ENCODE measurements around the gene PACS2. TPM values are rescaled to one million over a fixed set of nuclear protein-coding genes. Genes with fewer than 3 reads are reported as not detected.

Gene PACS2
- total RNA-seq, 1 experiment from 2014 or later, result 72.5 TPM

DNA sequence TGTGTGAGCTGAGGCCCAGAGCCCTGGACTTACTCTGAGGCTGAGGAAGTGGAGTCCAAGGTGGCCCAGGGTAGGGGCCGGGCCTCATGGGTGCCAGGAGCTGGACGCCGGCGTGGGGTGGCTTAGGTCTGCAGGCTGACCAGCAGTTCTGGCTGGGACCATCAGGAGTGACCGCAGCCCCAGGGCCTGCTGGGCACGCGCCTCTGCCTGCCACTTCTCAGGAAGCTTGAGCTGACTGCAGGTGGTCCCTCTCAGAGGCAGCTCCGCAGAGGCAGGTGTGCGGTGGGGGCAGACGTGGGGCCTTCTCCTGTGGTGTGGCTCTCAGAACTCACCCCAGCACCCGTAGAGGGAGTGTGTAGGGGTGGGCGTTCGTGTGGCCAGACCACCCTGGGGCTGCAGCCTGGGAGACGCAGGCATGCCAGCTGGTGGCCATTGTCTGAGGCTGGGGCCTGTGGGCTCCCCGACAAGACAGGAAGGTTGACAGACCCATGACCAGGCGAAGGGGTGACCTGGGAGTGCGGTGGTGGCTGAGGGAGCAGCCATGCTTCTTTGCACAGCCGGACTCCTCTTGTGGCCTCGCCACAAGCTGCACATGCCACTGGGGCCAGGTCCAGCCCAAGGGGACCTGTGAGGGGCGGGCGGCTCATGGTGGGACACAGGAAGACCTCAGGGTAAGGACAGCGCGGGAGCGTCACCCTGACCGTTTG, 43.7 kb downstream of the PACS2 start:
- H3K36me3 Mint-ChIP-seq (ENCODE audit: insufficient read depth in 1 of 3, low read depth in 3 of 3), result peaks cover 8 to 18% (median 11%) of the 10 kb centered on the region in 3 experiments
- H3K14ac ChIP-seq (ENCODE audit: insufficient read depth, low read length), result no peak overlapping the region
- no peak overlapping the region for H2AK5ac ChIP-seq (ENCODE audit: insufficient read length, low read length)
- no peak overlapping the region for H2BK15ac ChIP-seq (ENCODE audit: low read depth, low read length)
- DNase-seq, result no peak
- no peak overlapping the region for H2BK120ac ChIP-seq (ENCODE audit: low read depth, low read length, poor library complexity, severe bottlenecking)
- H2BK20ac ChIP-seq (ENCODE audit: low read depth, low read length, poor library complexity, severe bottlenecking), result no peak overlapping the region
- no peaks in the 10 kb centered on the region for H3K79me1 ChIP-seq (ENCODE audit: insufficient read depth, low read depth, low read length, poor library complexity, severe bottlenecking)
- no peaks in the 10 kb centered on the region for H3K9me3 Mint-ChIP-seq
- H2AFZ ChIP-seq (ENCODE audit: low read length), result no peak overlapping the region
- no peak overlapping the region for H2BK5ac ChIP-seq (ENCODE audit: insufficient read length, low read length)
- H4K91ac ChIP-seq (ENCODE audit: insufficient read length, low read depth, low read length), result no peak overlapping the region
- H2BK12ac ChIP-seq (ENCODE audit: insufficient read length, low read depth, low read length), result no peak overlapping the region
- TF ChIP-seq, protein P1, sequence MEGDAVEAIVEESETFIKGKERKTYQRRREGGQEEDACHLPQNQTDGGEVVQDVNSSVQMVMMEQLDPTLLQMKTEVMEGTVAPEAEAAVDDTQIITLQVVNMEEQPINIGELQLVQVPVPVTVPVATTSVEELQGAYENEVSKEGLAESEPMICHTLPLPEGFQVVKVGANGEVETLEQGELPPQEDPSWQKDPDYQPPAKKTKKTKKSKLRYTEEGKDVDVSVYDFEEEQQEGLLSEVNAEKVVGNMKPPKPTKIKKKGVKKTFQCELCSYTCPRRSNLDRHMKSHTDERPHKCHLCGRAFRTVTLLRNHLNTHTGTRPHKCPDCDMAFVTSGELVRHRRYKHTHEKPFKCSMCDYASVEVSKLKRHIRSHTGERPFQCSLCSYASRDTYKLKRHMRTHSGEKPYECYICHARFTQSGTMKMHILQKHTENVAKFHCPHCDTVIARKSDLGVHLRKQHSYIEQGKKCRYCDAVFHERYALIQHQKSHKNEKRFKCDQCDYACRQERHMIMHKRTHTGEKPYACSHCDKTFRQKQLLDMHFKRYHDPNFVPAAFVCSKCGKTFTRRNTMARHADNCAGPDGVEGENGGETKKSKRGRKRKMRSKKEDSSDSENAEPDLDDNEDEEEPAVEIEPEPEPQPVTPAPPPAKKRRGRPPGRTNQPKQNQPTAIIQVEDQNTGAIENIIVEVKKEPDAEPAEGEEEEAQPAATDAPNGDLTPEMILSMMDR (conservative IDR thresholded peaks at IDR 0.05), result no peak
- H4K20me1 ChIP-seq (ENCODE audit: control insufficient read depth, insufficient read depth, insufficient read length), result peaks cover 4% of the 10 kb centered on the region
- no peak overlapping the region for H3K23ac ChIP-seq (ENCODE audit: insufficient read length, low read depth, low read length)
- no peak overlapping the region for H3K56ac ChIP-seq (ENCODE audit: insufficient read length, low read depth, low read length)
- H3K27me3 ChIP-seq (ENCODE audit: insufficient read depth, low read length), result no peaks in the 10 kb centered on the region
- H3K9ac ChIP-seq (ENCODE audit: extremely low read depth, insufficient read length, low read length), result no peak overlapping the region
- H3K4me3 Mint-ChIP-seq, result no peak overlapping the region
- H3K4ac ChIP-seq (ENCODE audit: low read depth, low read length), result no peak overlapping the region
- H3T11ph ChIP-seq (ENCODE audit: low read length), result no peak overlapping the region
- H3K18ac ChIP-seq (ENCODE audit: insufficient read length, low read depth, low read length), result no peak overlapping the region
- no CpG with 5 or more reads among the region's 25 CpGs for WGBS (ENCODE audit: extremely low coverage, insufficient read length, low lambda C conversion rate)
- no peaks in the 10 kb centered on the region for H3K9me3 ChIP-seq (ENCODE audit: control insufficient read depth, low read depth, low read length)
- H3K27me3 Mint-ChIP-seq (ENCODE audit: low read depth), result peaks cover 6% of the 10 kb centered on the region
- no peaks in the 10 kb centered on the region for H3K79me2 ChIP-seq (ENCODE audit: insufficient read depth, low read length)
- no peak overlapping the region for H4K8ac ChIP-seq (replicated peaks; ENCODE audit: insufficient read length, low read depth, low read length)
- H3K4me2 ChIP-seq (ENCODE audit: insufficient read depth, insufficient read length, low read length), result no peak overlapping the region
- no peaks in the 10 kb centered on the region for H3K23me2 ChIP-seq (ENCODE audit: insufficient read length, low read depth, low read length, poor library complexity, severe bottlenecking)
- H4K5ac ChIP-seq (ENCODE audit: insufficient read length, low read depth, low read length), result no peak overlapping the region
- peaks cover 7 to 14% of the 10 kb centered on the region in 2 experiments for H3K4me1 Mint-ChIP-seq
- no peak overlapping the region for H3K27ac ChIP-seq (ENCODE audit: insufficient read length, low read depth, low read length)
- H3K27ac Mint-ChIP-seq, result no peak overlapping the region
- no peaks in the 10 kb centered on the region for H3K4me1 ChIP-seq (ENCODE audit: insufficient read depth, low read length)
